Endothelial cell of umbilical vein (primary cell): Measurements from ENCODE around the gene EIF2S1. TPM values are rescaled to one million over a fixed set of nuclear protein-coding genes. Genes with fewer than 3 reads are reported as not detected.

Experiments
- BruUV-seq: library from RNA; stranded (reverse); fragments of 400-500 nt; replicated peaks from 2 replicates; lab custom pipeline; 2021; lab: Mats Ljungman, UMichigan
- CTCF ChIA-PET: fragments of 300-600, 350-600 bp; sonication (Branson Sonifier 250); formaldehyde crosslinking; loops from one replicate; lab custom pipeline; 2021; ENCODE audit warnings: antibody characterized with exemption, inconsistent platforms; lab: Charles Lee
- POLR2A ChIA-PET: fragments of 300-600, 350-600 bp; sonication (Branson Sonifier 250); formaldehyde crosslinking; loops from one replicate; lab custom pipeline; 2021; ENCODE audit warnings: antibody characterized with exemption, inconsistent platforms; lab: Charles Lee
- DNase-seq: peaks from one replicate; pipeline ENCODE4 v3.0.0-alpha.2; 2011; ENCODE audit warnings: low read depth, low spot score
- FAIRE-seq: peaks from 2 replicates; lab custom pipeline; 2011; peaks lifted over from hg19 to GRCh38; lab: Jason Lieb, UNC
- H2AFZ ChIP-seq: 2 replicates; pipeline ENCODE4 v1.6.0; 2012; ENCODE audit warnings: low read depth, low read length, control low read depth, inconsistent platforms
- H3K27ac ChIP-seq: 2 replicates; pipeline ENCODE4 v1.5.1; 2011; ENCODE audit warnings: low read depth, mild to moderate bottlenecking, control low read depth, low read length, moderate library complexity; ENCODE audit not compliant: insufficient read depth
- H3K27me3 ChIP-seq, 2 experiments: 2 replicates each; pipeline versions ENCODE4 v1.6.0 to v1.6.1; 2011; ENCODE audit warnings: low read length in 2 of 2, mixed read lengths in 1 of 2; ENCODE audit not compliant: control insufficient read depth in 2 of 2, insufficient read depth in 2 of 2
- H3K36me3 ChIP-seq, 2 experiments: 2 replicates in 1 of 2; 3 replicates in 1 of 2; pipeline ENCODE4 v1.5.1; 2011; ENCODE audit warnings: low read length in 2 of 2, mild to moderate bottlenecking in 1 of 2, moderate library complexity in 1 of 2; ENCODE audit not compliant: control insufficient read depth in 2 of 2, insufficient read depth in 2 of 2; ENCODE audit errors: extremely low read depth in 1 of 2
- H3K4me1 ChIP-seq: 3 replicates; pipeline ENCODE4 v1.5.1; 2011; ENCODE audit warnings: mild to moderate bottlenecking, low read length; ENCODE audit not compliant: control insufficient read depth, insufficient read depth; ENCODE audit errors: extremely low read depth
- H3K4me2 ChIP-seq: 2 replicates; pipeline ENCODE4 v1.6.1; 2011; ENCODE audit warnings: low read length, control low read depth, mixed read lengths; ENCODE audit not compliant: insufficient read depth
- H3K4me3 ChIP-seq, 3 experiments: fragments of 200-600 bp in 1 of 3; sonication (generic), shearing (Covaris generic) in 1 of 3; replicated peaks in 1 of 3; 2 replicates each; pipeline ENCODE4 v1.5.1; 2011 to 2016; ENCODE audit warnings: control low read depth in 3 of 3, low read length in 3 of 3, mild to moderate bottlenecking in 2 of 3, inconsistent platforms in 1 of 3, low read depth in 1 of 3, moderate library complexity in 1 of 3; ENCODE audit not compliant: insufficient read depth in 1 of 3
- H3K79me2 ChIP-seq: 2 replicates; pipeline ENCODE4 v1.6.0; 2012; ENCODE audit warnings: low read length, inconsistent platforms; ENCODE audit not compliant: control insufficient read depth, insufficient read depth
- H3K9ac ChIP-seq: replicated peaks from 2 replicates; pipeline ENCODE3; 2011; ENCODE audit warnings: low read length, control low read depth; ENCODE audit not compliant: insufficient read depth; ENCODE audit errors: extremely low read depth
- H3K9me1 ChIP-seq: replicated peaks from 3 replicates; pipeline ENCODE4 v1.6.0; 2011; ENCODE audit warnings: mild to moderate bottlenecking, low read length; ENCODE audit not compliant: control insufficient read depth, insufficient read depth; ENCODE audit errors: extremely low read depth
- H3K9me3 ChIP-seq: replicated peaks from 2 replicates; pipeline ENCODE4 v1.5.1; 2012; ENCODE audit warnings: low read length, inconsistent platforms; ENCODE audit not compliant: control insufficient read depth, insufficient read depth
- H4K20me1 ChIP-seq: replicated peaks from 2 replicates; pipeline ENCODE3; 2011; ENCODE audit warnings: mild to moderate bottlenecking, low read length; ENCODE audit not compliant: control insufficient read depth, insufficient read depth; ENCODE audit errors: extremely low read depth
- EZH2 ChIP-seq: IDR thresholded peaks from 2 replicates; pipeline ENCODE4 v1.6.1; 2012; ENCODE audit warnings: borderline replicate concordance, low read depth, mild to moderate bottlenecking, moderate library complexity, low read length, inconsistent platforms; ENCODE audit not compliant: severe bottlenecking
- FOS ChIP-seq: IDR thresholded peaks from 2 replicates; pipeline ENCODE4 v1.6.1; 2011; ENCODE audit warnings: mild to moderate bottlenecking, low read length, moderate library complexity, borderline replicate concordance; ENCODE audit not compliant: insufficient read depth
- GATA2 ChIP-seq: IDR thresholded peaks from 2 replicates; pipeline ENCODE4 v1.7.0; 2011; ENCODE audit warnings: low read depth, mild to moderate bottlenecking, moderate library complexity, mixed read lengths, low read length; ENCODE audit not compliant: insufficient read length, insufficient read depth
- JUN ChIP-seq: IDR thresholded peaks from 2 replicates; pipeline ENCODE4 v1.6.1; 2011; ENCODE audit warnings: borderline replicate concordance, low read depth; ENCODE audit not compliant: insufficient read length, insufficient read depth
- MYC ChIP-seq: IDR thresholded peaks from one replicate; pipeline ENCODE4 v1.6.1; 2011; ENCODE audit warnings: mild to moderate bottlenecking, low read depth, low read length
- POLR2A ChIP-seq: IDR thresholded peaks from 2 replicates; pipeline ENCODE4 v1.6.1; 2012; ENCODE audit warnings: low read depth, mild to moderate bottlenecking, control low read depth, low read length
- POLR2AphosphoS5 ChIP-seq: IDR thresholded peaks from 2 replicates; pipeline ENCODE4 v1.6.1; 2012; ENCODE audit warnings: low read depth, mild to moderate bottlenecking, control low read depth, low read length, moderate library complexity; ENCODE audit not compliant: insufficient read depth
- dilution Hi-C: fragments of 300-500 bp; cut with MboI; formaldehyde crosslinking; loops from one replicate; pipeline ENCODE4 v1.15.0; 2019; ENCODE audit warnings: low sequenced_read_pairs; ENCODE audit not compliant: extremely low pct_ligation_motif_present
- intact Hi-C: fragments of 100-400 bp; cut with micrococcal nuclease; formaldehyde crosslinking; loops from one replicate; pipeline ENCODE4 v1.10.0; 2022
- polyA plus RNA-seq, 4 experiments: library from polyadenylated mRNA; depleted of rRNA in 3 of 4; stranded (reverse) in 3 of 4; unstranded in 1 of 4; fragments of >200 nt; gene quantifications; 2 replicates each; pipeline versions ENCODE4 v1.2.1 to v1.2.3, GENCODE V29; 2011 to 2012; ENCODE audit warnings: missing spikeins in 1 of 4
- total RNA-seq: library from RNA; stranded (reverse); gene quantifications from 2 replicates; pipeline ENCODE4 v1.2.3, GENCODE V29; 2021
- TF ChIP-seq, protein P1 (sequence below): IDR thresholded peaks from 2 replicates; pipeline ENCODE4 v1.6.1; 2011; ENCODE audit not compliant: insufficient read depth, insufficient read length
- TF ChIP-seq, protein P2 (sequence below), 2 donors: IDR thresholded peaks; 1 replicate in 1 of 2; 2 replicates in 1 of 2; pipeline ENCODE4 v1.5.1; 2011; ENCODE audit warnings: low read length in 2 of 2, mild to moderate bottlenecking in 2 of 2, moderate library complexity in 2 of 2, control low read depth in 1 of 2, inconsistent platforms in 1 of 2, low read depth in 1 of 2; ENCODE audit not compliant: insufficient read depth in 1 of 2; ENCODE audit errors: extremely low read depth in 1 of 2

Gene EIF2S1
- total and polyA plus RNA-seq, 2 donors (not counting 3 experiments of a cell fraction or from before 2014, with no cell fraction given), result 36.8 to 135 TPM

DNA sequence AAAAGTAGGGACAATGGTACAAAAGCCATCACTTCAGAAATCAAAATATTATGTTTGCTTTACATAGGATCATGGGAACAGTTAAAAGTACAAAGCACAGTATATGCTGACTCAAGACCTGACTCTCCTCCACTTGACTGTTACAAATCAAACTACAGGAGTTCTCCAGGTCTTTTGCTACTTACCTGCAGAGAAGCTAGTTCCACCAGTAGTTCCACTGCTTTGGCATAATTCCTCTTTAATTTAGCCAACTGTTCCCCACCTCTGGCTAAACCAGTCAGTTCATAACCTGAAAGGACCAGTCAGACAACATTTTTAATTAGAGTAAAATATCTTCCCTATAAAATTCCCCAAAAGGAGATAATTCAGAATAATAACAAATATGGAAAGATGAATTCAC, 14.5 kb upstream of the EIF2S1 start:
- Histone ChIP-seq H3K36me3 (peaks cover 7 to 20% of the 10 kb centered on the region in 2 experiments), H3K79me2 (no peaks in the 10 kb centered on the region)

More for the DNA sequence above, 14.5 kb upstream of the EIF2S1 start:
- FAIRE-seq (no peak), DNase-seq (no peak)
- dilution Hi-C loops (no loop called here), intact Hi-C loops (no loop called here)
- no TSS peak for BruUV-seq
- peaks cover 3% of the 10 kb centered on the region for H3K4me1 ChIP-seq
- POLR2A ChIA-PET, result interaction anchor here (1.1 kb wide), 1 partner anchor 12 kb away, joined by 3 read pairs; no protein-coding TSS in a partner anchor
- CTCF ChIA-PET, result interaction anchor here (0.9 kb wide), 1 partner anchor 14 kb away, joined by 3 read pairs; the partner anchor contains the start of gene ATP6V1D
- no peak overlapping the region for H3K27ac ChIP-seq
- TF ChIP-seq, protein P1, sequence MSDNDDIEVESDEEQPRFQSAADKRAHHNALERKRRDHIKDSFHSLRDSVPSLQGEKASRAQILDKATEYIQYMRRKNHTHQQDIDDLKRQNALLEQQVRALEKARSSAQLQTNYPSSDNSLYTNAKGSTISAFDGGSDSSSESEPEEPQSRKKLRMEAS, result no peak
- TF ChIP-seq JUN, result no peak
- no peak for TF ChIP-seq POLR2A
- TF ChIP-seq FOS, result no peak
- no peak for TF ChIP-seq GATA2
- TF ChIP-seq POLR2AphosphoS5, result no peak
- no peak for TF ChIP-seq MYC
- TF ChIP-seq, protein P2, sequence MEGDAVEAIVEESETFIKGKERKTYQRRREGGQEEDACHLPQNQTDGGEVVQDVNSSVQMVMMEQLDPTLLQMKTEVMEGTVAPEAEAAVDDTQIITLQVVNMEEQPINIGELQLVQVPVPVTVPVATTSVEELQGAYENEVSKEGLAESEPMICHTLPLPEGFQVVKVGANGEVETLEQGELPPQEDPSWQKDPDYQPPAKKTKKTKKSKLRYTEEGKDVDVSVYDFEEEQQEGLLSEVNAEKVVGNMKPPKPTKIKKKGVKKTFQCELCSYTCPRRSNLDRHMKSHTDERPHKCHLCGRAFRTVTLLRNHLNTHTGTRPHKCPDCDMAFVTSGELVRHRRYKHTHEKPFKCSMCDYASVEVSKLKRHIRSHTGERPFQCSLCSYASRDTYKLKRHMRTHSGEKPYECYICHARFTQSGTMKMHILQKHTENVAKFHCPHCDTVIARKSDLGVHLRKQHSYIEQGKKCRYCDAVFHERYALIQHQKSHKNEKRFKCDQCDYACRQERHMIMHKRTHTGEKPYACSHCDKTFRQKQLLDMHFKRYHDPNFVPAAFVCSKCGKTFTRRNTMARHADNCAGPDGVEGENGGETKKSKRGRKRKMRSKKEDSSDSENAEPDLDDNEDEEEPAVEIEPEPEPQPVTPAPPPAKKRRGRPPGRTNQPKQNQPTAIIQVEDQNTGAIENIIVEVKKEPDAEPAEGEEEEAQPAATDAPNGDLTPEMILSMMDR (IDR thresholded peaks at IDR 0.05; ENCODE audit: extremely low read depth in 1 of 2, insufficient read depth in 1 of 2, low read depth in 1 of 2, low read length in 2 of 2), result no peak
- no peak for TF ChIP-seq EZH2
- H3K9me1 ChIP-seq, result no peaks in the 10 kb centered on the region
- no peak overlapping the region for H2AFZ ChIP-seq
- H3K4me3 ChIP-seq, result no peak overlapping the region
- H4K20me1 ChIP-seq, result no peaks in the 10 kb centered on the region
- H3K27me3 ChIP-seq, result no peaks in the 10 kb centered on the region
- H3K9me3 ChIP-seq, result no peaks in the 10 kb centered on the region
- no peak overlapping the region for H3K4me2 ChIP-seq
- no peak overlapping the region for H3K9ac ChIP-seq
